GM23338 (cell line): ENCODE measurements around the gene SNX8. TPM values are rescaled to one million over a fixed set of nuclear protein-coding genes. Genes with fewer than 3 reads are reported as not detected.

Source experiments
- ATAC-seq: fragments of 200-7000 bp; cut with Tn5 transposase; 3 replicates; pipeline ENCODE4 v1.9.1; 2020
- DNase-seq: peaks from one replicate; pipeline ENCODE4 v3.0.0-alpha.2; 2015; ENCODE audit warnings: low spot score
- H2AFZ ChIP-seq: fragments of 200-600 bp; sonication (generic); 2 replicates; pipeline ENCODE4 v1.8.0; 2016; ENCODE audit warnings: antibody characterized with exemption, mild to moderate bottlenecking, moderate library complexity
- H3F3A ChIP-seq: fragments of 200-600 bp; sonication (generic); replicated peaks from 2 replicates; pipeline ENCODE4 v1.8.0; 2017; ENCODE audit warnings: antibody characterized with exemption, mixed run types, low read depth
- H3K27ac ChIP-seq: fragments of 200-600 bp; sonication (generic); 2 replicates; pipeline ENCODE4 v1.6.1; 2016; ENCODE audit warnings: low read depth
- H3K27me3 ChIP-seq: fragments of 200-600 bp; sonication (generic); 2 replicates; pipeline ENCODE4 v1.8.0; 2016; ENCODE audit warnings: mild to moderate bottlenecking, mixed run types, moderate library complexity; ENCODE audit not compliant: insufficient read depth
- H3K36me3 ChIP-seq: fragments of 200-600 bp; sonication (generic); 2 replicates; pipeline ENCODE4 v1.8.0; 2016; ENCODE audit warnings: mild to moderate bottlenecking; ENCODE audit not compliant: insufficient read depth
- H3K4me1 ChIP-seq: fragments of 200-600 bp; sonication (generic); 2 replicates; pipeline ENCODE4 v1.8.0; 2016; ENCODE audit warnings: mild to moderate bottlenecking, moderate library complexity; ENCODE audit not compliant: insufficient read depth
- H3K4me2 ChIP-seq: fragments of 200-600 bp; sonication (generic); 2 replicates; pipeline ENCODE4 v1.7.1; 2017; ENCODE audit warnings: mixed run types
- H3K4me3 ChIP-seq: fragments of 200-600 bp; sonication (generic); 2 replicates; pipeline ENCODE4 v1.6.1; 2016; ENCODE audit warnings: mixed run types
- H3K79me2 ChIP-seq: fragments of 200-600 bp; sonication (generic); replicated peaks from 2 replicates; pipeline ENCODE4 v1.8.0; 2017; ENCODE audit warnings: mild to moderate bottlenecking; ENCODE audit not compliant: insufficient read depth
- H3K9me2 ChIP-seq: fragments of 200-600 bp; sonication (generic); 2 replicates; pipeline ENCODE4 v1.8.0; 2017; ENCODE audit not compliant: insufficient read depth
- H4K20me1 ChIP-seq: fragments of 200-600 bp; sonication (generic); replicated peaks from 2 replicates; pipeline ENCODE4 v1.8.0; 2017; ENCODE audit warnings: mild to moderate bottlenecking; ENCODE audit not compliant: insufficient read depth
- H3K27ac Mint-ChIP-seq: 2 replicates; pipeline ENCODE4 v1.8.0; 2020; ENCODE audit warnings: inconsistent platforms, mild to moderate bottlenecking, moderate library complexity, mixed read lengths
- H3K27me3 Mint-ChIP-seq: 3 replicates; pipeline ENCODE4 v1.8.0; 2022; ENCODE audit warnings: low read depth, mild to moderate bottlenecking, moderate library complexity, mixed read lengths, inconsistent platforms; ENCODE audit not compliant: insufficient read depth, poor library complexity
- H3K36me3 Mint-ChIP-seq: 3 replicates; pipeline ENCODE4 v1.8.0; 2021; ENCODE audit warnings: low read depth, mild to moderate bottlenecking, inconsistent platforms, moderate library complexity, mixed read lengths
- H3K4me1 Mint-ChIP-seq: 3 replicates; pipeline ENCODE4 v1.8.0; 2020; ENCODE audit warnings: mild to moderate bottlenecking, inconsistent platforms, mixed read lengths
- H3K4me3 Mint-ChIP-seq: 3 replicates; pipeline ENCODE4 v1.8.0; 2021; ENCODE audit warnings: moderate library complexity, mild to moderate bottlenecking, inconsistent platforms, mixed read lengths
- H3K9me3 Mint-ChIP-seq: 3 replicates; pipeline ENCODE4 v1.8.0; 2020; ENCODE audit warnings: moderate library complexity, mild to moderate bottlenecking, inconsistent platforms, mixed read lengths
- EZH2phosphoT487 ChIP-seq: fragments of 200-600 bp; sonication (generic); IDR thresholded peaks from one replicate; pipeline ENCODE4 v1.8.1; 2018; ENCODE audit warnings: antibody characterized with exemption; ENCODE audit not compliant: unreplicated experiment
- JUNB ChIP-seq: IDR thresholded peaks from one replicate; pipeline ENCODE4 v1.6.1; 2016; ENCODE audit warnings: antibody characterized with exemption; ENCODE audit not compliant: unreplicated experiment
- NANOG ChIP-seq: IDR thresholded peaks from 2 replicates; pipeline ENCODE4 v1.6.1; 2016; ENCODE audit warnings: antibody characterized with exemption, borderline replicate concordance
- REST ChIP-seq: IDR thresholded peaks from one replicate; pipeline ENCODE4 v1.6.1; 2018; ENCODE audit warnings: antibody characterized with exemption; ENCODE audit not compliant: unreplicated experiment
- polyA plus RNA-seq: library from polyadenylated mRNA; unstranded; fragments of >200 nt; fragmentation: Nextera tagmentation; extraction: Ambion mirVana; gene quantifications from 2 replicates; pipeline ENCODE4 v1.2.1, GENCODE V29; 2016
- total RNA-seq: library from RNA; depleted of rRNA; stranded (reverse); fragments of >200 nt; shearing (Covaris generic); gene quantifications from 2 replicates; pipeline ENCODE4 v1.2.3, GENCODE V29; 2014
- TF ChIP-seq, protein P1 (sequence below): fragments of 250-450 bp; sonication (Bioruptor Pico); IDR thresholded peaks from 2 replicates; pipeline ENCODE4 v1.5.0; 2020; ENCODE audit warnings: mild to moderate bottlenecking, moderate library complexity

The SNX8 gene
- total and polyA plus RNA-seq, 2 experiments from 2014 or later, result 44.3 to 50.9 TPM

DNA sequence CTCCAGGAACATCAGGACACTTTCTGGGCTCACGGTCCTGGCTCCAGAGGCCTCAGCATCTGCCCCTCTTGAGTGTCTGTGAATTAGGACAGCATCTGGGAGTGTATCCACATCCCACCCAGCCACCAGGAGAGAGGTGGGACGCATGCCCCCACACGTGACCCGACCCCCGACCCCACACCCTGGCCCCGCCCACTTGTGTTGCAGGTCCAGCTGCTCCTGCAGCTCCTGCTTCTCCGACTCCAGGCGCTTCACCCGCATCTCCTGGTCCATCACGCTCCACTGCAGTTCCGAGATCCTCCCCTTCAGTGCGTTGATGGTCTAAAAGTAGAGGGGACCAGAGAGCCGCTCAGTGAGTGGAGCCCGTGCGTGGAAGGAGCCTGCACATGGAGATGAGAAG lies 95.1 kb downstream of the SNX8 start:
- Mint-ChIP-seq H3K9me3 (no peaks in the 10 kb centered on the region), H3K4me1 (no peaks in the 10 kb centered on the region), H3K27me3 (peaks cover 10% of the 10 kb centered on the region), H3K27ac (no peak overlapping the region), H3K36me3 (peaks cover 70% of the 10 kb centered on the region), H3K4me3 (no peak overlapping the region)
- H2AFZ ChIP-seq, result no peak overlapping the region
- no peaks in the 10 kb centered on the region for H3K27me3 ChIP-seq
- no peak overlapping the region for H3K4me2 ChIP-seq
- no peaks in the 10 kb centered on the region for H3F3A ChIP-seq
- peaks cover 6% of the 10 kb centered on the region for H4K20me1 ChIP-seq
- no peak overlapping the region for H3K27ac ChIP-seq
- H3K4me3 ChIP-seq, result no peak overlapping the region
- H3K4me1 ChIP-seq, result no peaks in the 10 kb centered on the region
- no peak for DNase-seq
- peaks cover 15% of the 10 kb centered on the region; the same call in 1 of the 2 replicates for H3K36me3 ChIP-seq
- TF ChIP-seq JUNB (no peak), EZH2phosphoT487 (no peak), REST (no peak), NANOG (no peak)
- TF ChIP-seq, protein P1, sequence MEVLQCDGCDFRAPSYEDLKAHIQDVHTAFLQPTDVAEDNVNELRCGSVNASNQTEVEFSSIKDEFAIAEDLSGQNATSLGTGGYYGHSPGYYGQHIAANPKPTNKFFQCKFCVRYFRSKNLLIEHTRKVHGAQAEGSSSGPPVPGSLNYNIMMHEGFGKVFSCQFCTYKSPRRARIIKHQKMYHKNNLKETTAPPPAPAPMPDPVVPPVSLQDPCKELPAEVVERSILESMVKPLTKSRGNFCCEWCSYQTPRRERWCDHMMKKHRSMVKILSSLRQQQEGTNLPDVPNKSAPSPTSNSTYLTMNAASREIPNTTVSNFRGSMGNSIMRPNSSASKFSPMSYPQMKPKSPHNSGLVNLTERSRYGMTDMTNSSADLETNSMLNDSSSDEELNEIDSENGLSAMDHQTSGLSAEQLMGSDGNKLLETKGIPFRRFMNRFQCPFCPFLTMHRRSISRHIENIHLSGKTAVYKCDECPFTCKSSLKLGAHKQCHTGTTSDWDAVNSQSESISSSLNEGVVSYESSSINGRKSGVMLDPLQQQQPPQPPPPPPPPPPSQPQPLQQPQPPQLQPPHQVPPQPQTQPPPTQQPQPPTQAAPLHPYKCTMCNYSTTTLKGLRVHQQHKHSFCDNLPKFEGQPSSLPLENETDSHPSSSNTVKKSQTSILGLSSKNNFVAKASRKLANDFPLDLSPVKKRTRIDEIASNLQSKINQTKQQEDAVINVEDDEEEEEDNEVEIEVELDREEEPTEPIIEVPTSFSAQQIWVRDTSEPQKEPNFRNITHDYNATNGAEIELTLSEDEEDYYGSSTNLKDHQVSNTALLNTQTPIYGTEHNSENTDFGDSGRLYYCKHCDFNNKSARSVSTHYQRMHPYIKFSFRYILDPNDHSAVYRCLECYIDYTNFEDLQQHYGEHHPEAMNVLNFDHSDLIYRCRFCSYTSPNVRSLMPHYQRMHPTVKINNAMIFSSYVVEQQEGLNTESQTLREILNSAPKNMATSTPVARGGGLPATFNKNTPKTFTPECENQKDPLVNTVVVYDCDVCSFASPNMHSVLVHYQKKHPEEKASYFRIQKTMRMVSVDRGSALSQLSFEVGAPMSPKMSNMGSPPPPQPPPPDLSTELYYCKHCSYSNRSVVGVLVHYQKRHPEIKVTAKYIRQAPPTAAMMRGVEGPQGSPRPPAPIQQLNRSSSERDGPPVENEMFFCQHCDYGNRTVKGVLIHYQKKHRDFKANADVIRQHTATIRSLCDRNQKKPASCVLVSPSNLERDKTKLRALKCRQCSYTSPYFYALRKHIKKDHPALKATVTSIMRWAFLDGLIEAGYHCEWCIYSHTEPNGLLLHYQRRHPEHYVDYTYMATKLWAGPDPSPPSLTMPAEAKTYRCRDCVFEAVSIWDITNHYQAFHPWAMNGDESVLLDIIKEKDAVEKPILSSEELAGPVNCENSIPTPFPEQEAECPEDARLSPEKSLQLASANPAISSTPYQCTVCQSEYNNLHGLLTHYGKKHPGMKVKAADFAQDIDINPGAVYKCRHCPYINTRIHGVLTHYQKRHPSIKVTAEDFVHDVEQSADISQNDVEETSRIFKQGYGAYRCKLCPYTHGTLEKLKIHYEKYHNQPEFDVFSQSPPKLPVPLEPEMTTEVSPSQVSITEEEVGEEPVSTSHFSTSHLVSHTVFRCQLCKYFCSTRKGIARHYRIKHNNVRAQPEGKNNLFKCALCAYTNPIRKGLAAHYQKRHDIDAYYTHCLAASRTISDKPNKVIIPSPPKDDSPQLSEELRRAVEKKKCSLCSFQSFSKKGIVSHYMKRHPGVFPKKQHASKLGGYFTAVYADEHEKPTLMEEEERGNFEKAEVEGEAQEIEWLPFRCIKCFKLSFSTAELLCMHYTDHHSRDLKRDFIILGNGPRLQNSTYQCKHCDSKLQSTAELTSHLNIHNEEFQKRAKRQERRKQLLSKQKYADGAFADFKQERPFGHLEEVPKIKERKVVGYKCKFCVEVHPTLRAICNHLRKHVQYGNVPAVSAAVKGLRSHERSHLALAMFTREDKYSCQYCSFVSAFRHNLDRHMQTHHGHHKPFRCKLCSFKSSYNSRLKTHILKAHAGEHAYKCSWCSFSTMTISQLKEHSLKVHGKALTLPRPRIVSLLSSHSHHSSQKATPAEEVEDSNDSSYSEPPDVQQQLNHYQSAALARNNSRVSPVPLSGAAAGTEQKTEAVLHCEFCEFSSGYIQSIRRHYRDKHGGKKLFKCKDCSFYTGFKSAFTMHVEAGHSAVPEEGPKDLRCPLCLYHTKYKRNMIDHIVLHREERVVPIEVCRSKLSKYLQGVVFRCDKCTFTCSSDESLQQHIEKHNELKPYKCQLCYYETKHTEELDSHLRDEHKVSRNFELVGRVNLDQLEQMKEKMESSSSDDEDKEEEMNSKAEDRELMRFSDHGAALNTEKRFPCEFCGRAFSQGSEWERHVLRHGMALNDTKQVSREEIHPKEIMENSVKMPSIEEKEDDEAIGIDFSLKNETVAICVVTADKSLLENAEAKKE (CRISPR knock-in tag), result no peak
- no peaks in the 10 kb centered on the region for H3K9me2 ChIP-seq
- no peak for ATAC-seq
- peaks cover 28% of the 10 kb centered on the region for H3K79me2 ChIP-seq
